K562 (cell line): Measurements from ENCODE around the gene RCSD1. TPM values are rescaled to one million over a fixed set of nuclear protein-coding genes. Genes with fewer than 3 reads are reported as not detected.

Experiments
- AFF1 ChIP-seq, 2 experiments: fragments of 450-650 bp; IDR thresholded peaks; 2 replicates each; pipeline ENCODE4 v1.6.1; 2018; ENCODE audit warnings: mild to moderate bottlenecking in 2 of 2, low read depth in 1 of 2; ENCODE audit not compliant: partially characterized antibody in 2 of 2
- C11orf30 ChIP-seq: fragments of 450-650 bp; IDR thresholded peaks from 2 replicates; pipeline ENCODE4 v1.6.1; 2016; ENCODE audit warnings: low read depth, mild to moderate bottlenecking
- CBFA2T3 ChIP-seq: fragments of 450-650 bp; IDR thresholded peaks from 2 replicates; pipeline ENCODE4 v1.6.1; 2017
- GABPA ChIP-seq: fragments of 200-800 bp; sonication (Bioruptor generic); conservative IDR thresholded peaks from 2 replicates; pipeline ENCODE4 v1.6.1; 2016; ENCODE audit warnings: low read depth, missing genetic modification characterization, missing compliant biosample characterization
- GATA2 ChIP-seq: sonication (generic); formaldehyde crosslinking; IDR thresholded peaks from 2 replicates; pipeline ENCODE4 v1.4.0; 2020; ENCODE audit warnings: mild to moderate bottlenecking, missing genetic modification reagents
- MAX ChIP-seq: sonication (generic); formaldehyde crosslinking; IDR thresholded peaks from 2 replicates; pipeline ENCODE4 v1.9.0; 2022; ENCODE audit warnings: mild to moderate bottlenecking, missing genetic modification reagents
- NUFIP1 ChIP-seq: fragments of 450-650 bp; IDR thresholded peaks from 2 replicates; pipeline ENCODE4 v1.6.1; 2018; ENCODE audit not compliant: partially characterized antibody
- SMAD4 ChIP-seq: fragments of 250-450 bp; sonication (Bioruptor Pico); conservative IDR thresholded peaks from 2 replicates; pipeline ENCODE4 v1.8.0; 2021; ENCODE audit warnings: inconsistent platforms, mild to moderate bottlenecking, moderate library complexity
- TAF1 ChIP-seq: IDR thresholded peaks from 2 replicates; pipeline ENCODE4 v1.6.1; 2011; ENCODE audit warnings: mild to moderate bottlenecking, low read length, moderate library complexity; ENCODE audit not compliant: insufficient read depth, control insufficient read depth, severe bottlenecking; ENCODE audit errors: extremely low read depth
- TRIM28 ChIP-seq: fragments of 450-650 bp; IDR thresholded peaks from 2 replicates; pipeline ENCODE4 v1.6.1; 2017
- ZNF592 ChIP-seq: fragments of 450-650 bp; IDR thresholded peaks from 2 replicates; pipeline ENCODE4 v1.6.1; 2017; ENCODE audit warnings: antibody characterized with exemption, mild to moderate bottlenecking
- ZNF639 ChIP-seq, 2 experiments: fragments of 200-800 bp in 1 of 2; sonication (Bioruptor generic) in 1 of 2; sonication (generic) in 1 of 2; formaldehyde crosslinking in 1 of 2; IDR thresholded peaks in 1 of 2; conservative IDR thresholded peaks in 1 of 2; 2 replicates each; pipeline versions ENCODE4 v1.5.0 to v1.6.1; 2016 to 2020; ENCODE audit warnings: missing compliant biosample characterization in 1 of 2, missing genetic modification characterization in 1 of 2, missing genetic modification reagents in 1 of 2
- ZNF695 ChIP-seq: fragments of 450-650 bp; formaldehyde crosslinking; IDR thresholded peaks from 2 replicates; pipeline ENCODE4 v1.4.0; 2020; ENCODE audit warnings: mild to moderate bottlenecking, moderate library complexity
- polyA plus RNA-seq, 8 experiments: library from polyadenylated mRNA; depleted of rRNA in 4 of 8; stranded (reverse) in 5 of 8; unstranded in 3 of 8; fragments of >200 nt; fragmentation: Nextera tagmentation in 2 of 8; fragmentation: Illumina TruSeq in 1 of 8; extraction: Ambion mirVana in 2 of 8; extraction: Trizol in 1 of 8; gene quantifications; 2 replicates each; pipeline versions ENCODE4 v1.2.1 to v1.2.3, GENCODE V29; 2011 to 2014; ENCODE audit warnings: inconsistent platforms in 1 of 8, missing spikeins in 1 of 8
- total RNA-seq, 7 experiments: library from RNA; depleted of rRNA in 6 of 7; stranded (reverse); fragments of >200 nt in 6 of 7; fragmentation: Illumina TruSeq in 2 of 7; extraction: Trizol in 2 of 7; gene quantifications; 2 replicates each; pipeline versions ENCODE4 v1.2.1 to v1.2.3, GENCODE V29; 2011 to 2021; ENCODE audit warnings: low replicate concordance in 1 of 7
- TF ChIP-seq, protein P1 (sequence below), 3 experiments: IDR thresholded peaks in 2 of 3; conservative IDR thresholded peaks in 1 of 3; 2 replicates each; pipeline ENCODE4 v1.5.1; 2011 to 2012; ENCODE audit warnings: low read length in 3 of 3, mild to moderate bottlenecking in 3 of 3, control low read depth in 2 of 3, improper control_type of control experiment in 1 of 3, inconsistent platforms in 1 of 3, low read depth in 1 of 3, mixed read lengths in 1 of 3, moderate library complexity in 1 of 3; ENCODE audit not compliant: insufficient read depth in 2 of 3

RCSD1 gene
- total and polyA plus RNA-seq, 9 of the 15 experiments (the other 6 are each of a cell fraction or from before 2014, with no cell fraction given): 7.8 to 69.8 (median 45.3) TPM

DNA sequence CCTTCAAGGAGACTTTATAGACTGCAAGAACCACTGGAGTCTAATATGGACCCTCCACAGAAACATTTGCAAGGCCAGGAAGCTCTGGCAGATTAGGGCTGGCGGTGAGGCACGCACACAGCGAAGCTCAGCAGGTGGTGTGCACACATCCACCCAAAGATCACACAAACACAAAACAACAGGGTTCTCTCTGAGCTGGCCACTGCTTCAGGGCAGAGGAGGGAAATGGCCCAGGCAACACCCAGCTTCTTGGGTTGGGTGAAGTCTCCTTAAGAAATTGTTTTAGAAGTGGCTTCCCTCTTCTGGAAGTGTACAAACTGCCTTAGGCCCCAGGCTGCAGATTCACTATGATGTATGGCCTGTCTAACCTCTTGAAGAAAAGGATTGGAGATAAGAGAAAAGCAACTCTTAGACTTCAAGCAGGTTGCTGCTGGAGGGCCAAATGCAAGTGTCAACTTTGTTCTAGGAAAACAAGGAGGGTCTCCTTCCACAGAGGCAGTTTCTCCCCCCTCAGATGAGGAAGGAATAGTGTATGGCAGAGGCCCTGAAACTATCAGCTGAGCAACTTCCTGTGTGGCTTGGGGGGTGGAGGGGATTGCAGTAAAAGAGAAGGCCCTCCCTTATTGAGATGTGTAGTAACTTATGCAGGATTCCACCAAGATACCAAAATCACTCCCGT is 2.0 kb downstream of the RCSD1 start (continued):
- TF ChIP-seq MAX (CRISPR knock-in tag) (peak; percentile 44; the same call in 1 of the 2 replicates), ZNF695 (CRISPR knock-in tag) (no peak), AFF1 (IDR thresholded peaks at IDR 0.05; ENCODE audit: low read depth in 1 of 2, partially characterized antibody in 2 of 2) (peak in 1 of 2 experiments; percentile 15), NUFIP1 (no peak), TAF1 (peak; percentile 16), GATA2 (CRISPR knock-in tag) (peak; percentile 64; the same call in 1 of the 2 replicates), GABPA (peak; percentile 39; the same call in 1 of the 2 replicates), TRIM28 (no peak), SMAD4 (CRISPR knock-in tag) (peak; percentile 71; the same call in 1 of the 2 replicates), ZNF639 (CRISPR knock-in tag; conservative IDR thresholded peaks at IDR 0.05 in 1 of 2, IDR thresholded peaks at IDR 0.05 in 1 of 2) (0 out of 4 replicates have a peak, but pooled peaks of 1 of the 2 experiments have one; percentile 43), ZNF592 (peak; percentile 91), C11orf30 (no peak), CBFA2T3 (no peak)
- TF ChIP-seq, protein P1, sequence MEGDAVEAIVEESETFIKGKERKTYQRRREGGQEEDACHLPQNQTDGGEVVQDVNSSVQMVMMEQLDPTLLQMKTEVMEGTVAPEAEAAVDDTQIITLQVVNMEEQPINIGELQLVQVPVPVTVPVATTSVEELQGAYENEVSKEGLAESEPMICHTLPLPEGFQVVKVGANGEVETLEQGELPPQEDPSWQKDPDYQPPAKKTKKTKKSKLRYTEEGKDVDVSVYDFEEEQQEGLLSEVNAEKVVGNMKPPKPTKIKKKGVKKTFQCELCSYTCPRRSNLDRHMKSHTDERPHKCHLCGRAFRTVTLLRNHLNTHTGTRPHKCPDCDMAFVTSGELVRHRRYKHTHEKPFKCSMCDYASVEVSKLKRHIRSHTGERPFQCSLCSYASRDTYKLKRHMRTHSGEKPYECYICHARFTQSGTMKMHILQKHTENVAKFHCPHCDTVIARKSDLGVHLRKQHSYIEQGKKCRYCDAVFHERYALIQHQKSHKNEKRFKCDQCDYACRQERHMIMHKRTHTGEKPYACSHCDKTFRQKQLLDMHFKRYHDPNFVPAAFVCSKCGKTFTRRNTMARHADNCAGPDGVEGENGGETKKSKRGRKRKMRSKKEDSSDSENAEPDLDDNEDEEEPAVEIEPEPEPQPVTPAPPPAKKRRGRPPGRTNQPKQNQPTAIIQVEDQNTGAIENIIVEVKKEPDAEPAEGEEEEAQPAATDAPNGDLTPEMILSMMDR (IDR thresholded peaks at IDR 0.05 in 2 of 3, conservative IDR thresholded peaks at IDR 0.05 in 1 of 3; ENCODE audit: insufficient read depth in 2 of 3, low read depth in 1 of 3, low read length in 3 of 3): no peak
